Measurements from ENCODE around the gene CDH12.

- TF ChIP-seq CTCF (IDR thresholded peaks at IDR 0.05) (no peak), POLR2AphosphoS5 (IDR thresholded peaks at IDR 0.05) (no peak), EP300 (IDR thresholded peaks at IDR 0.05) (no peak), POLR2A (IDR thresholded peaks at IDR 0.05) (no peak)
Measured at GRCh38 chr5:22504411-22504810, 348.7 kb downstream of the CDH12 start.

All from gastroesophageal sphincter (tissue), 3 donors.